ES-I3 (cell line): ENCODE data around the gene ADGRA3.

Experiments used
- H3K36me3 ChIP-seq: 2 replicates; pipeline ENCODE4 v1.6.1; 2013; ENCODE audit warnings: mild to moderate bottlenecking, low read length, control low read depth, moderate library complexity; ENCODE audit not compliant: insufficient read depth
- H3K4me1 ChIP-seq: 2 replicates; pipeline ENCODE4 v1.6.1; 2013; ENCODE audit warnings: mild to moderate bottlenecking, control low read depth, low read length; ENCODE audit not compliant: insufficient read depth
- H3K9ac ChIP-seq: 2 replicates; pipeline ENCODE4 v1.6.1; 2013; ENCODE audit warnings: low read depth, mild to moderate bottlenecking, low read length, moderate library complexity
- H3K9me3 ChIP-seq: 2 replicates; pipeline ENCODE4 v1.6.1; 2013; ENCODE audit warnings: mild to moderate bottlenecking, low read length, moderate library complexity; ENCODE audit not compliant: control insufficient read depth, insufficient read depth

Gene ADGRA3

DNA sequence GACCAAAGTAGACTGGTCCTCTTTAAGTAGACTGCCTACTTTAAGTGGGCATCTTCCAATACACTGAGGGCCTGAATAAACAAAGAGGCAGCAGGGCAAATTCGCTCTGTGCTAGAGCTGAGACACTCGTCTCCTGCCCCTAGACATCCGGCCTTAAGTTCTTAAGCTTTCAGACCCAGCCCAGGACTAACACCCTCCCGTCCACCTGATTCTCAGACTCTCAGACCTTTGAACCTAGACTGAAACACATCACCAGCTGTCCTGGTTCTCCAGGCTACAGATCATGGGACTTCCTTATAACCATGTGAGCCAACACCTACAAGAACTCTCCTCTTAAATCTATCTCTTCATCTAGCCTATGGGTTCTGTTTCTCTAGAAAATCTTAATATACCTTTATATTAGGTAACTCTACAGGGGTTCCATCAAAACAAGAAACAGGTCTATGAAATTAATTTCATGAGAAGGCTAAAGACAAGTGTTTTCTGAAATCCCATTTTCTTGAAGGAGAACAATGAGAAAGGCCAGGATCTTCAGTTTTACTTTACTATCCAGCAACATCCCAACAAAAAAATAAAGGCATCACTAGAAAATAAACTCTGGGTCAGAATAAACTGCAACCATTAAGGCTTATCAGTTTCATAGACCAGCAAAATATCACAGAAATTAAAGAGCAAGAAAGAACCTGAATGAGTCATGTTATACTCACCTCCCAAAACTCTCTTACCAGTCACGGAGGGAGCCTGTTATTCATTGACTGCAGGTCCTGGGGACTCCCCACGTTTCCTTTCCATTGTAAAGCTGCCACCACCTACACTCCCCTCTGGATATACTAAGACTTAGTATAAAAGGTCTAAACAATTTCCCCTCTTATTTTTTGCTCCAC is 14.8 kb downstream of the ADGRA3 start:
- Histone ChIP-seq H3K36me3 (no peaks in the 10 kb centered on the region), H3K9ac (no peak overlapping the region), H3K4me1 (peaks cover 16% of the 10 kb centered on the region), H3K9me3 (no peaks in the 10 kb centered on the region)

GRCh38 chr4:22500128-22500611 is 15.7 kb downstream of the ADGRA3 start:
- no peaks in the 10 kb centered on the region for H3K9me3 ChIP-seq
- H3K4me1 ChIP-seq, result peaks cover 7% of the 10 kb centered on the region
- H3K9ac ChIP-seq, result no peak overlapping the region
- no peaks in the 10 kb centered on the region for H3K36me3 ChIP-seq

- no peak overlapping the region for H3K9ac ChIP-seq
- no peaks in the 10 kb centered on the region; the same call in none of the 2 replicates for H3K4me1 ChIP-seq
- H3K9me3 ChIP-seq, result no peaks in the 10 kb centered on the region
- no peaks in the 10 kb centered on the region for H3K36me3 ChIP-seq
These were observed 17.0 kb downstream of the ADGRA3 start for GRCh38 chr4:22498866-22499265.

- no peaks in the 10 kb centered on the region for H3K36me3 ChIP-seq
- H3K9me3 ChIP-seq, result no peaks in the 10 kb centered on the region
- H3K9ac ChIP-seq, result no peak overlapping the region
- H3K4me1 ChIP-seq, result no peaks in the 10 kb centered on the region; the same call in none of the 2 replicates
These were observed 19.6 kb downstream of the ADGRA3 start for GRCh38 chr4:22496165-22496813.

GRCh38 chr4:22493523-22493922 is 22.3 kb downstream of the ADGRA3 start:
- Histone ChIP-seq H3K36me3 (no peaks in the 10 kb centered on the region), H3K4me1 (no peaks in the 10 kb centered on the region; the same call in 1 of the 2 replicates), H3K9me3 (peaks cover 2% of the 10 kb centered on the region; the same call in 1 of the 2 replicates), H3K9ac (no peak overlapping the region)

DNA sequence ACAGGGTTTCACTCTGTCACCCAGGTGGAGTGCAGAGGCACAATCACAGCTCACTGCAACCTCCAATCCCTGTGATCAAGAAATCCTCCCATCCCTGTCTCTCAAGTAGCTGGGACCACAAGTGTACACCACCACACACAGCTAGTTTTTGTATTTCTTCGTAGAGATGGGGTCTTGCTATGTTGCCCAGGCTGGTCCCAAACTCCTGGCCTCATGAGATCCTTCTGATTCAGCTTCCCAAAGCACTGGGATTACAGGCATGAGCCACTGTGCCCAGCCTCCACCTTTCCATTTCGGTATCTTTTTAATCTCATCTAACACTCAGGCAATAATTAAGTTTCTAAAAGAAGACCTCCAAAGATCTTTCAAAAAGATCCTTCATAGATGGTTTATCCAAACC is 22.9 kb downstream of the ADGRA3 start:
- H3K9me3 ChIP-seq, result peaks cover 2% of the 10 kb centered on the region; the same call in 1 of the 2 replicates
- no peaks in the 10 kb centered on the region for H3K36me3 ChIP-seq
- H3K4me1 ChIP-seq, result no peaks in the 10 kb centered on the region
- no peak overlapping the region for H3K9ac ChIP-seq

DNA sequence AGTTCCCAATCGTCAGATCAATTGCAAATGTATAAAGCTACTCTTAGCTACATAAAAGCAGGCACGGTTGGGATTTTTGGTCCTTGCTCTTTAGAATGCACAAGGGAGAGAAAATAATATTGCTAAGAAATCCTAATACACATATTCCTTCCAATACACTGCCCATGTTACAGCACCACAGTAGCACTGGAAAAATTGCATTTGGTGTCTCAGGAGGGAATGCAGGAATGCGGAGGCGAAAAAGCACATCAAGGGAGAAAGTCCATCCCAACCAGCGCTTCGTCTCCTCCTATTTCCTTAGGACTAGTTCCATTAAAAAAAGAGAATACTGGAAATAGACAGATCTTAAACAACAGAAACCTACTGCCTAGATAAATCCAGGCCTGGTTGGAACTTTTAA is 23.9 kb downstream of the ADGRA3 start:
- peaks cover 2% of the 10 kb centered on the region; the same call in 1 of the 2 replicates for H3K9me3 ChIP-seq
- no peaks in the 10 kb centered on the region for H3K36me3 ChIP-seq
- no peak overlapping the region for H3K9ac ChIP-seq
- no peaks in the 10 kb centered on the region; the same call in 1 of the 2 replicates for H3K4me1 ChIP-seq

DNA sequence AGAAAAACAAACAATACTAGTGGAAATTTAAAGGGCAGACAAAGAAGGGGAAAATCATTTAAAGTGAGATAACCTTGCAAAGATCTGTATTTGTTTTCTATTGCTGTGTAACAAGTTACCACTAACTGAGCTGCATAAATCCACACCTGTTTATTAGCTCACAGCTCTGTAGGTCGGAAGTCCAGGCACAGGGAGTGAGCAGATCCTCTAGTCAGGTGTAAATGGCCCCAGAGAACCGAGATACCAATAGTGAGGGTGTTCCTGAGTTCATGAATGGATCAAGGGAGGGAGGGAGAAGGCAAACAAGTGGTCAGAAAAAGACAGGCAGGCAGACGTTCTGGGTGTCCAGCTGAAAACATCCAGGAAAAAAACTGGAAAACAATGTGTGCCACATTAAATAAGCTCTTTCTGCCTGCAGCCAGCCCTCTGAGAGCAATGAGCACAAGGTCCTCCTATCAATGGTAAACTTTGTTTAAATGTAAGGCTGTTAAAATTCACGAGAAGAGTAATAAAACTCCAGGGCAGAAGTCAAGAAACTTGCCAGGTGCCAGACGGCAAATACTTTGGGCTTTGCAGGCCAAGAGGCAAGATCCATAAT is 25.0 kb downstream of the ADGRA3 start:
- no peaks in the 10 kb centered on the region for H3K36me3 ChIP-seq
- H3K4me1 ChIP-seq, result no peaks in the 10 kb centered on the region; the same call in 1 of the 2 replicates
- H3K9ac ChIP-seq, result no peak overlapping the region
- peaks cover 2% of the 10 kb centered on the region; the same call in 1 of the 2 replicates for H3K9me3 ChIP-seq

DNA sequence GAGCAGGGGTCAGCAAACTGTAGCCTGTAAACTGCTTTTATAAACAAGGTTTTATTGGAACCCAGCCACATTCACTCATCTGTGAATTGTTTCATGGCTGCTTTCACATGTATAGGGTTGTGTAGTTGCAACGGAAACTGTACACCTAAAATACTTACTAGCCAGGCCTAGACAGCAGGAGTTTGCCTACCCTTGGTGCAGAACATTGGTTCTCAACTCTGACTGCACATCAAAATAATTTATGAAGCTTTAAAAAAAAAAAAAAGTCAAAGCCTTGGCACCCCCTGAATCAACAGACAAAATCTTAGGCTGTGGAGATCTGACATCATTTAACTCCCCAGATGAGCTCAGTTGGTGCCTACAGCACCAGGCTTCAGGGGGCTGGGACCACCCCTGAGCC is 27.8 kb downstream of the ADGRA3 start:
- Histone ChIP-seq H3K9me3 (peaks cover 2% of the 10 kb centered on the region; the same call in 1 of the 2 replicates), H3K36me3 (no peaks in the 10 kb centered on the region), H3K9ac (no peak overlapping the region), H3K4me1 (peaks cover 15% of the 10 kb centered on the region)

GRCh38 chr4:22487328-22487727 is 28.5 kb downstream of the ADGRA3 start:
- Histone ChIP-seq H3K4me1 (peaks cover 21% of the 10 kb centered on the region), H3K9me3 (peaks cover 2% of the 10 kb centered on the region; the same call in 1 of the 2 replicates), H3K9ac (no peak overlapping the region), H3K36me3 (no peaks in the 10 kb centered on the region)

DNA sequence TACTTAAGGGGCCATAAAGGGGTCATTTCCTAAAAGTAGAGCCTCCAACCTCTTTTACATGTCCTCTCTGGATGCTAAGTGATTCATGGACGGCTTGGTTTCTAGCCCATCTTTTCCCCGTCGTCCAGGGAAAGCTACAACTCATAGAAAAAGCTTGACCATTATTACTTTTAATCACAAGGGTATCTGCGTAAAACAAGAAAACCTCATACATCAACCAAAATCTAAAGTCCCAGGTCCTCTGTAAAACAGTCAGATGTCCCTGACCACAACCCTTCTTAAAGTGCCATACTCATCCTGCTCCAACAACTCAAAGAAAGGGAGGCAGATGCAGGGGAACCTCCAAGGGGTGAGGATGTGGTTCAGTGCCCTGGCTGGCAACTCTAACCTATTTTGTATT is 29.6 kb downstream of the ADGRA3 start:
- peaks cover 28% of the 10 kb centered on the region for H3K4me1 ChIP-seq

GRCh38 chr4:22485737-22486136 is 30.1 kb downstream of the ADGRA3 start:
- Histone ChIP-seq H3K9ac (no peak overlapping the region), H3K9me3 (peaks cover 2% of the 10 kb centered on the region; the same call in 1 of the 2 replicates), H3K36me3 (no peaks in the 10 kb centered on the region), H3K4me1 (peaks cover 34% of the 10 kb centered on the region)

More for the DNA sequence above, 29.6 kb downstream of the ADGRA3 start:
- Histone ChIP-seq H3K9ac (no peak overlapping the region), H3K36me3 (no peaks in the 10 kb centered on the region), H3K9me3 (peaks cover 2% of the 10 kb centered on the region; the same call in 1 of the 2 replicates)

DNA sequence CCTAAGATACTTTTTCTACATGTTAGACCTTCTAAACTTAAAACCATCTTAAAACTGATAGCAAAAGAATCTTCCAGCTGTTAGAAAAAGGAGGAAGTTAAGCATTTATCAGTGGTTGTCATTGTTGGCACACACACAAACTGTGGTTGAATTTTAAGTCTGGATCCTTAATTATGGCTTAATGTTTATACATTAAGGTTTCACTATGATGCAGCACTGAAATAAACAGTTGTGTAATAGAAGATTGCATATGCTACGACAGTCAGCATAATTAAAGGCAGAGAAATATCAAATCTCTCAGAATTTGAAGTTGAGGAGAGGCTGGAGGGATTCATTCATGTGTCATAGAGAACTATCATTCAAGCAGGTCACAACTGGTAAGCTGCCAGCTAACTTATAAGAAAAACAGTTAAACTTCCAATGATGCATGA is 32.3 kb downstream of the ADGRA3 start:
- Histone ChIP-seq H3K4me1 (peaks cover 36% of the 10 kb centered on the region), H3K36me3 (no peaks in the 10 kb centered on the region), H3K9me3 (no peaks in the 10 kb centered on the region), H3K9ac (no peak overlapping the region)
